Measurements from ENCODE around the gene TOR4A. TPM values are rescaled to one million over a fixed set of nuclear protein-coding genes. Genes with fewer than 3 reads are reported as not detected.

The TOR4A gene
- total RNA-seq, 1 donor from 2014 or later: 3.5 TPM

DNA sequence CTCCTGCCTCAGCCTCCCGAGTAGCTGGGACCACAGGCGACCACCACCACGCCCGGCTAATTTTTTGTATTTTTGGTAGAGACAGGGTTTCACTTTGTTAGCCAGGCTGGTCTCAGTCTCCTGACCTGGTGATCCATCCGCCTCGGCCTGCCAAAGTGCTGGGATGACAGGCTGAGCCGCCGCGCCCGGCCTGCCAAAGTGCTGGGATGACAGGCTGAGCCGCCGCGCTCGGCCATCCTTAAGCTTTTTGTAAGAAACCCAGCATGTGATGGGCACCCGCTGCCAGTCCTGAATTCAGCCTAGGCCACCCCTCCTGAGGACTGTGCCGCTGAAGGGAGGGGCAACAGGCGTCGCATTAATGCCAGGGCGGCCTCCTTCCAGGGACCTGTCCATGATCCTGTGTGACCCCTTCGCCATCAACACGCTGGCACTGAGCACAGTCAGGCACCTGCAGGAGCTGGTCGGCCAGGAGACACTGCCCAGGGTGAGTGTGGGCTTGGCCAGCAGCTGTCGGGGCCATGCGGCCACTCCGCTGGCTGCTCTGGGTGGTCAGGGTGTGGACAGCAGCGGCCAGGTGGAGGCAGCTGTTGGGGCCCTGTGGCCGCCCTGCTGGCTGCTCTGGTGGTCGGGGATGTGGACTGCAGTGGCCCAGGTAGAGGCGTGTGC lies 11.9 kb upstream of the TOR4A start:
- peaks cover 33% of the 10 kb centered on the region for H3K4me1 Mint-ChIP-seq (ENCODE audit: low read depth)
- H3K27ac Mint-ChIP-seq (ENCODE audit: unreplicated experiment): no peak overlapping the region
- TF ChIP-seq, protein P1, sequence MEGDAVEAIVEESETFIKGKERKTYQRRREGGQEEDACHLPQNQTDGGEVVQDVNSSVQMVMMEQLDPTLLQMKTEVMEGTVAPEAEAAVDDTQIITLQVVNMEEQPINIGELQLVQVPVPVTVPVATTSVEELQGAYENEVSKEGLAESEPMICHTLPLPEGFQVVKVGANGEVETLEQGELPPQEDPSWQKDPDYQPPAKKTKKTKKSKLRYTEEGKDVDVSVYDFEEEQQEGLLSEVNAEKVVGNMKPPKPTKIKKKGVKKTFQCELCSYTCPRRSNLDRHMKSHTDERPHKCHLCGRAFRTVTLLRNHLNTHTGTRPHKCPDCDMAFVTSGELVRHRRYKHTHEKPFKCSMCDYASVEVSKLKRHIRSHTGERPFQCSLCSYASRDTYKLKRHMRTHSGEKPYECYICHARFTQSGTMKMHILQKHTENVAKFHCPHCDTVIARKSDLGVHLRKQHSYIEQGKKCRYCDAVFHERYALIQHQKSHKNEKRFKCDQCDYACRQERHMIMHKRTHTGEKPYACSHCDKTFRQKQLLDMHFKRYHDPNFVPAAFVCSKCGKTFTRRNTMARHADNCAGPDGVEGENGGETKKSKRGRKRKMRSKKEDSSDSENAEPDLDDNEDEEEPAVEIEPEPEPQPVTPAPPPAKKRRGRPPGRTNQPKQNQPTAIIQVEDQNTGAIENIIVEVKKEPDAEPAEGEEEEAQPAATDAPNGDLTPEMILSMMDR (IDR thresholded peaks at IDR 0.05): no peak
- H3K4me3 Mint-ChIP-seq (ENCODE audit: unreplicated experiment): no peak overlapping the region
- H3K27me3 Mint-ChIP-seq (ENCODE audit: low read depth): no peaks in the 10 kb centered on the region
- DNase-seq (ENCODE audit: low spot score): no peak
- H3K9me3 Mint-ChIP-seq (ENCODE audit: low read depth): no peaks in the 10 kb centered on the region
- H3K36me3 Mint-ChIP-seq (ENCODE audit: low read depth): peaks cover 13% of the 10 kb centered on the region

- Mint-ChIP-seq H3K4me3 (ENCODE audit: unreplicated experiment) (no peak overlapping the region), H3K9me3 (ENCODE audit: low read depth) (no peaks in the 10 kb centered on the region), H3K27ac (ENCODE audit: unreplicated experiment) (no peak overlapping the region), H3K4me1 (ENCODE audit: low read depth) (peaks cover 37% of the 10 kb centered on the region), H3K27me3 (ENCODE audit: low read depth) (no peaks in the 10 kb centered on the region), H3K36me3 (ENCODE audit: low read depth) (peaks cover 13% of the 10 kb centered on the region)
- TF ChIP-seq, protein P1 (IDR thresholded peaks at IDR 0.05): no peak
- no peak for DNase-seq (ENCODE audit: low spot score)
Observed at GRCh38 chr9:137266162-137266527, 11.4 kb upstream of the TOR4A start.

- no peak for DNase-seq (ENCODE audit: low spot score)
- H3K4me3 Mint-ChIP-seq (ENCODE audit: unreplicated experiment): no peak overlapping the region
- H3K36me3 Mint-ChIP-seq (ENCODE audit: low read depth): peaks cover 12% of the 10 kb centered on the region
- H3K27me3 Mint-ChIP-seq (ENCODE audit: low read depth): no peaks in the 10 kb centered on the region
- H3K9me3 Mint-ChIP-seq (ENCODE audit: low read depth): no peaks in the 10 kb centered on the region
- no peak overlapping the region for H3K27ac Mint-ChIP-seq (ENCODE audit: unreplicated experiment)
- TF ChIP-seq, protein P1 (IDR thresholded peaks at IDR 0.05): no peak
- peaks cover 38% of the 10 kb centered on the region for H3K4me1 Mint-ChIP-seq (ENCODE audit: low read depth)
Observed at GRCh38 chr9:137266585-137267453, 10.7 kb upstream of the TOR4A start.

- TF ChIP-seq, protein P1 (IDR thresholded peaks at IDR 0.05): no peak
- peaks cover 38% of the 10 kb centered on the region for H3K4me1 Mint-ChIP-seq (ENCODE audit: low read depth)
- no peaks in the 10 kb centered on the region for H3K9me3 Mint-ChIP-seq (ENCODE audit: low read depth)
- DNase-seq (ENCODE audit: low spot score): no peak
- peak overlapping the region; percentile 71 for H3K27ac Mint-ChIP-seq (ENCODE audit: unreplicated experiment)
- peaks cover 12% of the 10 kb centered on the region for H3K36me3 Mint-ChIP-seq (ENCODE audit: low read depth)
- H3K4me3 Mint-ChIP-seq (ENCODE audit: unreplicated experiment): no peak overlapping the region
- no peaks in the 10 kb centered on the region for H3K27me3 Mint-ChIP-seq (ENCODE audit: low read depth)
Observed at GRCh38 chr9:137267933-137268355, 9.6 kb upstream of the TOR4A start.

GRCh38 chr9:137268538-137269201 lies 8.9 kb upstream of the TOR4A start:
- H3K27ac Mint-ChIP-seq (ENCODE audit: unreplicated experiment): peak overlapping the region; percentile 71
- no peaks in the 10 kb centered on the region for H3K9me3 Mint-ChIP-seq (ENCODE audit: low read depth)
- no peak for DNase-seq (ENCODE audit: low spot score)
- H3K36me3 Mint-ChIP-seq (ENCODE audit: low read depth): peaks cover 16% of the 10 kb centered on the region
- H3K4me3 Mint-ChIP-seq (ENCODE audit: unreplicated experiment): no peak overlapping the region
- H3K4me1 Mint-ChIP-seq (ENCODE audit: low read depth): peaks cover 38% of the 10 kb centered on the region
- H3K27me3 Mint-ChIP-seq (ENCODE audit: low read depth): no peaks in the 10 kb centered on the region
- TF ChIP-seq, protein P1 (IDR thresholded peaks at IDR 0.05): no peak
